Stimulated activated CD4-positive, alpha-beta T cell treated with anti-CD3 and anti-CD28 coated beads, Interleukin-1b, Interleukin-23, amount 100 ng/mL, for 24 hours (primary cell): ENCODE measurements around the gene SPOP.
"Not testable (repeated sequence)": the region's sequence is repeated elsewhere in the genome, so short reads cannot be mapped to it uniquely, and the experiment has no call there.

Experiments
- DNase-seq, 4 experiments: peaks; one replicate each; pipeline ENCODE4 v3.0.0-alpha.2; 2020; ENCODE audit warnings: low read depth in 4 of 4, low spot score in 1 of 4

SPOP gene

GRCh38 chr17:49554694-49555494 lies 123.0 kb downstream of the SPOP start:
- DNase-seq, result no peak

- DNase-seq, result no peak
These were observed 124.1 kb downstream of the SPOP start for GRCh38 chr17:49553676-49554335.

GRCh38 chr17:49552070-49552751 lies 125.7 kb downstream of the SPOP start:
- no peak for DNase-seq

DNA sequence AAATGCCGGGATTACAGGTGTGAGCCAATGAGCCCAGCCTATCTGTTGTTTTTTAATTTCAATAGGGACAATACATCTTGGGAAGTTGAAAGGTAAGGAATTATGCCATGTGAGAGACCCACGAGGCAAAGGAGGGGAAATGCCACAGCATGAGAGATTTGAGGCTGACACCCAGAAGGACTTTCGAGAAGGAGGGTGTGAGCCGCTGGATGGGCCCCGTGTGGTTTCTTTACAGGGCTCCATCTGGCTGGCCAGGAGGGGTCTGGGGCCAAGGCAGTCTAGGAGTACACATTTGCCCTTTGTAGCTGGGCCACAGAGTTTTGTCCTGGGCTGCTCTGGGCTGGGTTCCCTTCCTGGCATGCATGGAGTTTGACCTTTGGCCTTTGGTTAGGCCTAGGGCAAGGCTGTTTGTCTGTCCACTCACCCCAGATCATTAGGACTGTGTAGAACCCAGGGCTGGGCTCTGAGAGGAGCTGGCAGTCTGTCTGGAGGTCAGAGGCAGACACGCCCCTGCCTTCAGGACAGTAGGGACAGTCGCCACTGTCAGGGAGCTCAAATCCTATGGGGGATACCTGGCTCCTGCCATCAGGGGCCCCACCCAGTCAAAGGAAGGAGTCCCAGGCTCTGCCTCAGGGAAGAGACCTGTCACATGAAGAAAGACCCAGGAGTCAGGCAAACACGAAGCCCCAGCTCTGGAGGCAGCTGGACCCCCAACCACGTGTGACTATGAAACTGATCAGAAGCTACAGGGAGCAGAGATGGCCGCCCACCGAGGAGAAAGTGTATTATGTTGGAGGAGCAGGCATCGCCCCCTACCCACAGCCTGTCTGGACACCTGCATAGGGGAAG lies 126.5 kb downstream of the SPOP start:
- DNase-seq, result no peak

DNA sequence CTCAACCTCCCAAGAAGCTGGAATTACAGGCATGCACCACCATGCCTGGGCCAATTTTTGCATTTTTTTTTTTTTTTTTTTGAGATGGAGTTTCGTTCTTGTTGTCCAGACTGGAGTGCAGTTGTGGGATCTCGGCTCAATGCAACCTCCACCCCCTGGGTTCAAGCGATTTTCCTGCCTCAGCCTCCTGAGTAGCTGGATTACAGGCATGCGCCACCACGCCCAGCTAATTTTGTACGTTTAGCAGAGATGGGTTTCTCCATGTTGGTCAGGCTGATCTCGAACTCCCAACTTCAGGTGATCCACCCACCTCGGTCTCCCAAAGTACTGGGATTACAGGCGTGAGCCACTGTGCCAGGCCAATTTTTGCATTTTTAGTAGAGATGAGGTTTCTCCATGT lies 127.1 kb downstream of the SPOP start:
- not testable (repeated sequence) for DNase-seq

- no peak for DNase-seq
These were observed 127.9 kb downstream of the SPOP start for GRCh38 chr17:49549691-49550678.

- no peak for DNase-seq
These were observed 128.6 kb downstream of the SPOP start for GRCh38 chr17:49549311-49549605.
